ENCODE measurements around the gene PCBD1. TPM values are rescaled to one million over a fixed set of nuclear protein-coding genes. Genes with fewer than 3 reads are reported as not detected.
"Not testable (repeated sequence)": the region's sequence is repeated elsewhere in the genome, so short reads cannot be mapped to it uniquely, and the experiment has no call there.

Gene PCBD1
- total and polyA plus RNA-seq, 8 donors: 72.6 to 112 (median 79.2) TPM

GRCh38 chr10:70925377-70926225 lies 37.2 kb upstream of the PCBD1 start:
- ATAC-seq (peak; percentile 78), DNase-seq (peak in 3 of 4 donors; percentile 36 to 90 (median 49))
- Histone ChIP-seq H3K4me3 (no peak overlapping the region), H3K27ac (no peak overlapping the region), H3K36me3 (no peaks in the 10 kb centered on the region), H3K9me3 (no peaks in the 10 kb centered on the region), H3K4me1 (no peaks in the 10 kb centered on the region), H3K27me3 (no peaks in the 10 kb centered on the region)
- intact Hi-C loops (cut with DNase I): loop anchor here in 1 of 2 donors (10.0 kb wide), 1 partner anchor 359 kb away; no protein-coding TSS in a partner anchor
- TF ChIP-seq, protein P1, sequence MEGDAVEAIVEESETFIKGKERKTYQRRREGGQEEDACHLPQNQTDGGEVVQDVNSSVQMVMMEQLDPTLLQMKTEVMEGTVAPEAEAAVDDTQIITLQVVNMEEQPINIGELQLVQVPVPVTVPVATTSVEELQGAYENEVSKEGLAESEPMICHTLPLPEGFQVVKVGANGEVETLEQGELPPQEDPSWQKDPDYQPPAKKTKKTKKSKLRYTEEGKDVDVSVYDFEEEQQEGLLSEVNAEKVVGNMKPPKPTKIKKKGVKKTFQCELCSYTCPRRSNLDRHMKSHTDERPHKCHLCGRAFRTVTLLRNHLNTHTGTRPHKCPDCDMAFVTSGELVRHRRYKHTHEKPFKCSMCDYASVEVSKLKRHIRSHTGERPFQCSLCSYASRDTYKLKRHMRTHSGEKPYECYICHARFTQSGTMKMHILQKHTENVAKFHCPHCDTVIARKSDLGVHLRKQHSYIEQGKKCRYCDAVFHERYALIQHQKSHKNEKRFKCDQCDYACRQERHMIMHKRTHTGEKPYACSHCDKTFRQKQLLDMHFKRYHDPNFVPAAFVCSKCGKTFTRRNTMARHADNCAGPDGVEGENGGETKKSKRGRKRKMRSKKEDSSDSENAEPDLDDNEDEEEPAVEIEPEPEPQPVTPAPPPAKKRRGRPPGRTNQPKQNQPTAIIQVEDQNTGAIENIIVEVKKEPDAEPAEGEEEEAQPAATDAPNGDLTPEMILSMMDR (IDR thresholded peaks at IDR 0.05): peak; percentile 96

- Histone ChIP-seq H3K4me3 (no peak overlapping the region), H3K4me1 (no peaks in the 10 kb centered on the region), H3K27me3 (peaks cover 0 to 6% of the 10 kb centered on the region in 2 donors), H3K36me3 (no peaks in the 10 kb centered on the region), H3K9me3 (no peaks in the 10 kb centered on the region), H3K27ac (no peak overlapping the region)
- no peak for ATAC-seq
- TF ChIP-seq, protein P1 (IDR thresholded peaks at IDR 0.05): no peak
- intact Hi-C loops (cut with DNase I): loop anchor here in 1 of 2 donors (10.0 kb wide), 1 partner anchor 361 kb away; no protein-coding TSS in a partner anchor
- peak in 1 of 4 donors; percentile 59 for DNase-seq
These were observed 35.3 kb upstream of the PCBD1 start for GRCh38 chr10:70923696-70924095.

GRCh38 chr10:70921285-70921684 lies 32.9 kb upstream of the PCBD1 start:
- Histone ChIP-seq H3K4me3 (no peak overlapping the region), H3K9me3 (no peaks in the 10 kb centered on the region), H3K4me1 (no peaks in the 10 kb centered on the region), H3K27ac (peak overlapping the region; percentile 8 to 39), H3K27me3 (peaks cover 0 to 9% of the 10 kb centered on the region in 2 donors), H3K36me3 (no peaks in the 10 kb centered on the region)
- ATAC-seq: peak; percentile 67
- DNase-seq: no peak
- intact Hi-C loops (cut with DNase I): loop anchor here in 1 of 2 donors (10.0 kb wide), 1 partner anchor 364 kb away; no protein-coding TSS in a partner anchor
- TF ChIP-seq, protein P1 (IDR thresholded peaks at IDR 0.05): no peak

- Histone ChIP-seq H3K9me3 (no peaks in the 10 kb centered on the region), H3K27ac (peak overlapping the region in 1 of 2 donors; percentile 8), H3K27me3 (peaks cover 0 to 13% of the 10 kb centered on the region in 2 donors), H3K36me3 (no peaks in the 10 kb centered on the region), H3K4me1 (no peaks in the 10 kb centered on the region), H3K4me3 (no peak overlapping the region)
- TF ChIP-seq, protein P1 (IDR thresholded peaks at IDR 0.05): no peak
- ATAC-seq: peak; percentile 95
- intact Hi-C loops (cut with DNase I): loop anchor here in 1 of 2 donors (10.0 kb wide), 1 partner anchor 364 kb away; no protein-coding TSS in a partner anchor
- DNase-seq: peak in 3 of 4 donors; percentile 51 to 91 (median 90)
These were observed 32.2 kb upstream of the PCBD1 start for GRCh38 chr10:70920519-70920918.

DNA sequence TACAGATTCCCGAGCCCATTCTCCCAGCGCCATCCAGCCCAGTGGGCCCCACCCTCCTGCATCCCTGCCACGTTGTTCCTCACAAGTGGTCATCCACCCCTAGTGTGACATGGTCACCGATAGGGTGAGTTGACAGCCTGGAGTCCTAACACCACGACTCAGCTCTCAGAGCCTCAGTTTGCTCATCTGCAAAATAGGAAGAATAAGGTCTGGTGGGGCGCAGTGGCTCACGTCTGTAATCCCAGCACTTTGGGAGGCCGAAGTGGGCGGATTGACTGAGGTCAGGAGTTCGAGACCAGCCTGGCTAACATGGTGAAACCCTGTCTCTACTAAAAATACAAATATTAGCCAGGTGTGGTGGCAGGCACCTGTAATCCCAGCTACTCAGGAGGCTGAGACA lies 31.5 kb upstream of the PCBD1 start:
- not testable (repeated sequence) for H3K9me3 ChIP-seq, ATAC-seq
- DNase-seq: peak in 1 of 4 donors; percentile 33

More for the DNA sequence above, 31.5 kb upstream of the PCBD1 start:
- not testable (repeated sequence) for H3K27ac ChIP-seq, H3K4me1 ChIP-seq, H3K4me3 ChIP-seq, H3K36me3 ChIP-seq
- peaks cover 0 to 13% of the 10 kb centered on the region in 2 donors for H3K27me3 ChIP-seq
- intact Hi-C loops (cut with DNase I): loop anchor here in 1 of 2 donors (10.0 kb wide), 1 partner anchor 365 kb away; no protein-coding TSS in a partner anchor

Measured in left lung (tissue), 10 donors.